HG02870 (cell line): Measurements from ENCODE around the gene ZNF335.
"Not testable (repeated sequence)": the region's sequence is repeated elsewhere in the genome, so short reads cannot be mapped to it uniquely, and the experiment has no call there.

Experiments used
- ATAC-seq: cut with Tn5 transposase; IDR thresholded peaks from one replicate; pipeline ENCODE4 v1.9.1; 2021; ENCODE audit warnings: mild to moderate bottlenecking, moderate library complexity; ENCODE audit not compliant: unreplicated experiment

Gene ZNF335

DNA sequence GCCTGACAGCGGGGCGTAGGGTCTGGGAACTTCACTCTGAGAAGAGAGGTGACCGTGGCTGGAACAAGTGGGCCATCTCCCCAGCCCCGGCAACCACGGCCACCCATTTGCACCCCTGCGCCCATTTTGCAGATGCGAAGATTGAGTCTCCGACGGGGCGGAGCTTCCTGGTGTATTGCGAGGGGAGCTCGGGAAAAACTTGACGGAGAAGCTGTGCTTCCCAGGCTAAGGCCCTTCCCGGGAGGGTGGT is 653 bp downstream of the ZNF335 start:
- ATAC-seq = peak; percentile 18

DNA sequence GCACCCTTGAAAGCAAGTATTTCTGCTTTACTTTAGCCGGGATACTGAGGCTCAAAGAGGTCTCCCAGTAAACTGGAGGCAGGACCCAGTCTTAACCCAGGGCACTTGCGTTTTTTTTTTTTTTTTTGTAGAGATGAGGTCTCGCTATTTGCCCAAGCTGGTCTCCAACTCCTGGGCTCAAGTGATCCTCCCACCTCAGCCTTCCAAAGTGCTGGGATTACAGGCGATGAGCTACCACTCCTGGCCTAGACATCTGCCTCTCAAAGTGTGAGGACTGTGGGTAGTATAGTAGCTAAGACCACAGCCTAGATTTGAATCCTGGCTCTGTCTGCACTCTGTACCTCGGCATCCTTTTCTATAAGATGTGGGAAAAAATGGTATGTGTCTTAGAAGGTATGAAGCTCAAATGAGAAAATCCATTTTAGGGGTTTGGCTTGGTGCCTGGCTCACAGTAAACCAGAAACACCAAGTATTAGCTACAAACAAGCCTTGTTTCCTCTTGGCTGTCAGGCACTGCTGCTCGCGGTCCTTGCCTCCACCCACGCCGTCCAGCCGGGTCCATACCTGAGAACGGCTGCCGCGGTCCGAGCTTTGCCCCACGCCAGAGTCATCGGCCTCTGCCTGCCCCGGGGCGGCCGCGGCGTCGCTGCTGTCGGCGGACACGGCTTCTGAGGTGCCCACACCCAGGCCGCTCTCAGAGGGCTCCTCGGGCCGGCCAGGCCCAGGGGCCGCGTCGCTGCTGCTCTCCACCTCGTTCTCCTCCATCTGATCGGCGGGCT is 1.2 kb downstream of the ZNF335 start:
- no peak for ATAC-seq

DNA sequence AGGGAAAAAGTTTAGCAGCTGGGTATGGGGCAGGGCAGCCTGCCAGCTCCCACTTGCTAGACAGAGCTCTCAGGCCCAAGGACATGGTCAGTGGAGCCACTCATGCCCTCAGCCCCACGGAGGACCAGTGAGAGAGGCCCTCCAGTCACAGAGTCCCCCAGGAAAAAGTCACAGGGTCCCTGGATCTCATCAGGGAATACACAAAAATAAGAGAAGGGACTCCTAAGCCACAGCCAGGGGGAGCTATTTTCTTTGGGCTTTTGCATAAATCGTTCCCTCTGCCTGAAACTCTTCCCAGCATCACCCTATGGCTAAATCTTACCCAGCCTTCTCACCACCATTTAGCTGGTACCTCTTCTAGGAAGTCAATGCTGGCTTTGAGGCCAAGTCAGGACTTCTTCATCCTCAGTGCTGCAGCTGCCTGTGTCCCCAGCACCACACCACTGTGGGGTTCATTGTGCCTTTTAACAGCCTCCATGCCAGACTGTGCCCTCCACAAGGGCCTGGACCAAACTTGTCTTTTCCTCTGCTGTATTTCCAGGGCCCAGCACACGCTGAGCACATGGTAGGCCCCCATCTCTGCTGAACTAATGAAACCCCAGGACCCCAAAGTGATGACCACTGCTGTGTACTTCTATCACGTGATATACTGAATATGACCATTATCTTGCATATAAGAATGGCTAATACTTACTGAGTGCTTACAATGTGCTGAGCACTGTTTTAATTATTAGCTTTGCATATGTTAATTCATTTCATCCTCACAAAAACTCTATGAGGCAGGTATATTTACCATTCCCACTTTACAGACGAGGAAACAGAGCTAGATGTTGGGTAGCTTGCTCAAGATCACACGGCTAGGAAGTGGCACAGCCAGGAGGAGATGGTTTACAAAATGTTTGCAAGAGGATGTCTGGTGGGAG is 2.0 kb downstream of the ZNF335 start:
- ATAC-seq = no peak

DNA sequence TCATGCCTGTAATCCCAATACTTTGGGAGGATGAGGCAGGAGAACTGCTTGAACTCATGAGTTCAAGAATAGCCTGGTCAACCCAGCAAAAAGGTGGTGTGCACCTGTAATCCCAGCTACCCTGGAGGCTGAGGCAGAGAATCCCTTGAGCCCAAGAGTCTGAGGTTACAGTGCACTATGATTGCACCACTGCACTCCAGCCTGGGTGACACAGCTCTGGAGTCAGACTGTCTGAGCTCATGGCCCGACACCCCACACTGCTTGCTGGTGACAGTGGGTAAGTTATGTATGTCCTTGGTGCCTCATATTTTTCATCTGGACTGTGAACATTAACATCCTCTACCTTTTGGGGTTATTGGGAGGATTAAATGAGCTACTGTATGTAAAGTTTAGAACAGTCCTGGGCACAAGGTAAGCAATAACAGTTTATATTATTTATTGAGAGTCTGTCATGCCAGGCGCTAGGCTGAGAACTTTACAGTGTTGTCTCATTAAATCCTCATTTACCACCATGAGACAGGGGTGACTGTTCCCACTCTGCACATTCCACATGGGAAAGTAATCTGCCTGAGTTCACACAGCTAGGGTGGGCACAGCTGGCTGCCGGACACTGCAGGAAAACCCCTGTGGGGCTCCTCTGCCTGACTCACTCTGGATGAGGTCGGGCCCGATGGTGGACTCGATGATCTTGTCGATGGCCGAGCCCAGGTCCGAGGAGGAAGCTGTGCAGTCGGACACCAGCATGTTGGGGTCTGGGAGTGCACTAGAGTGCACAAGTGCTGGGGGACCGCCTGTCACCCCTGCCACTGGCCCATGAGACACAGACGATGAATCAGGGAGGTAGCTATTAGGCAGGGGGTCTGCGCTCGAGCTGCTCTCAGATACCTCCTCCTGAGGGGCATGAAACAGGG is 2.9 kb downstream of the ZNF335 start:
- no peak for ATAC-seq

DNA sequence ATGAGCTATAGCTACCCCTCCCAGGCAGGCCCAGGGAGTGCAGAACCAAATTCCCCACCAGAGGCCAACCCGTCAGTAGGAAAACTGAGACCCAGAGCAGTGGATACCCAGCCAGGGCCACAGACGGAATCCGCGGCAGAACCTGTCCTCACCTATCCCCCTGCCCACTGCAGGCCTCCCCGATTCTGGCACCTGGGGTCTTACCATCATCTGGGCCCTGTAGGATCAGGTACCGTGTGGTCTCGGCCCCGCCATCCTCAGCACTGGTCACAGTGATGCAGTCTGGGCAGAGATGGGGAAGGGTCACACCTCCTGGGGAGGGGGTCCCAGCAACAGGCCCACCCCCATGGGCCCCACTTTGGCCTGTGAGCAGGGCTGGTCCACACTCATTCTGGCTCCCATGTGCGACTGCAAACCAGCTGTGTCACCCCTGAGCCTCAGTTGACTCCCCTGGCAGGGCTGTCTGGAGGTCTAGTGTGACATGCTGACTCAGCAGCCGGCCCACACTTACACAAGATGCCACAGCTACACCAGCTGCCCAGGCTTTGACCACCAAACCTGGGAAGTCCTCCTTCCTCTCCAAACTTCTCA is 3.8 kb downstream of the ZNF335 start:
- no peak for ATAC-seq

DNA sequence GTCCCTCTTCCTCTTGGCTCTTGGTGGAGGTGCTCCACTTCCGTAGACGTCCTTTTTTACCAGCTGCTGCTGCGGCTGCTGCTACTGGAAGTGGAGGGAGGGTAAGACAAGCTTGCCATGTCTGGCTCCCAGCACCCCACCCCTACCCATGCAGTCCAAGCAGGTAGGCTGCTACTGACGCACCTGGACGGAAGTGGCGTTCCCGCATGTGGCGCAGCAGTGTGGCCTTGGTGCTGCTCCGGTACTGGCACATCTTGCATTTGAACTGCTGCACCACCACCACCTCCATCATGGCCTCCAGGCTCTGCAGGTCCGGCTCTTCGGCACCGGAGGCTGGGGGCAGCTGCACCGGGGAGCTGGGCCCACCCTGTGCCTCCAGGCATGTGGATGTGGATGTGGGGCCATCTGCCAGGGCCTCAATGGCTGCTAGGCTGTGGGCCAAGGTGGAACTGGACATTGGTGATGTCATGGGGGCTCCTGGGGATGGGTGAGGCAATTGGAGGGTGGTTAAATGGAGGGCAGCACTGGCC is 4.4 kb downstream of the ZNF335 start:
- no peak for ATAC-seq

DNA sequence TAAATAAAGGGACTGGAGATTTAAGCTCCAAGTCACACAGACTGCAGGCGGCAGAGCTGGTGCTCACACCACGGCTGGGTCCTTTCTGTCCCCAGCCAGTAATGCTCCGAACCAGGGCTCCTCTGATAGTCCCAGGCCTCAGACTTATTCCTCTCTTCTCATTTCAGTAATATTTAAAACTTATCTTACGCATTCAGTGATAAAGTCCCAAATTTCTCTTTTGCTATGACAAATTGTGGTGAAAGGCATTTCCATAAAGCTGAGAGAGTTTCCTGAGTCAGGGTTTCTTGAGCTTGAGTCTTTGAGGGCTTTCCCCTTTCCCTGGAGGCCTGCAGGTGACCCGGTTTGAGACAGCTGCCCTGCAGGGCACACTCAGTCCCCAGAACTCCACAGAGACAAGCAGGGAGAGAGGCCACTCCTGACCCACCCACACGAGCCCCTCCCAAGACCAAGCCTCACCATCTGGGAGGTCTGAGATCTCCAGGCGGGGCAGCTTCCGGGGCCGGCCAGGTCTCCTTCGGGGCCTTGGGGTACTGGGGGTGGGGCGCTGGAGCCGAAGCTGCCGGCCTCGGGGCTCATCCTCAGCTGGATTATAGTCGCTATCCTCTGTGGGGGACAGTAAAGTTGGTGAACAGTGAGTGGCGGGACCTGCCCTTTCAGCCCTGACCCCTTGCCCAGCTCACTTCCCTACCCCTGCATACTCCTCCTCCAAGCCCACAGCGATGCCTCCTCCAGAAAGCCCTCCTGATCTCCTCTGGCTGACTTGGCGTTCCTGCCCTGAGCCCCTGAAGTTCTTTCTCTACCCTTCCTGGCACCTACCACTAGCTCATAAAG is 6.6 kb downstream of the ZNF335 start:
- ATAC-seq = no peak

DNA sequence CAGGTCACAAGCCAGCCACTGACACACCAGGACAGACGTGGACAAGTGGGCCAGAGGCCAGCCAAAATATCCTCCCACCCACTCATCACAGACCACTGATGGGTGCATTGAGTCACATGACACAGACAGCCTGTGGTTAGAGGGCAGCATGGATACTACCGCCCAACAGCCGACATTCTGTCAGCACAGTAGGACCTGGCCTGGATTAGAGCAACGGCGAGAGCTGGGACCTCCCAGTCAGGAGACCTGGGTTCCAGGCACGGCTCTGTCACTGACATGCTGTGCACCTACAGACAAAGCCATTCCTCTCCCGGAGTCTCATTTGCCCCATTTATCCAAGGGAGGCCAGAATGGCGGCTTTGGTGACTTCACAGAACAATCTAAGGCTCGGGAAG is 8.0 kb downstream of the ZNF335 start:
- ATAC-seq = no peak

DNA sequence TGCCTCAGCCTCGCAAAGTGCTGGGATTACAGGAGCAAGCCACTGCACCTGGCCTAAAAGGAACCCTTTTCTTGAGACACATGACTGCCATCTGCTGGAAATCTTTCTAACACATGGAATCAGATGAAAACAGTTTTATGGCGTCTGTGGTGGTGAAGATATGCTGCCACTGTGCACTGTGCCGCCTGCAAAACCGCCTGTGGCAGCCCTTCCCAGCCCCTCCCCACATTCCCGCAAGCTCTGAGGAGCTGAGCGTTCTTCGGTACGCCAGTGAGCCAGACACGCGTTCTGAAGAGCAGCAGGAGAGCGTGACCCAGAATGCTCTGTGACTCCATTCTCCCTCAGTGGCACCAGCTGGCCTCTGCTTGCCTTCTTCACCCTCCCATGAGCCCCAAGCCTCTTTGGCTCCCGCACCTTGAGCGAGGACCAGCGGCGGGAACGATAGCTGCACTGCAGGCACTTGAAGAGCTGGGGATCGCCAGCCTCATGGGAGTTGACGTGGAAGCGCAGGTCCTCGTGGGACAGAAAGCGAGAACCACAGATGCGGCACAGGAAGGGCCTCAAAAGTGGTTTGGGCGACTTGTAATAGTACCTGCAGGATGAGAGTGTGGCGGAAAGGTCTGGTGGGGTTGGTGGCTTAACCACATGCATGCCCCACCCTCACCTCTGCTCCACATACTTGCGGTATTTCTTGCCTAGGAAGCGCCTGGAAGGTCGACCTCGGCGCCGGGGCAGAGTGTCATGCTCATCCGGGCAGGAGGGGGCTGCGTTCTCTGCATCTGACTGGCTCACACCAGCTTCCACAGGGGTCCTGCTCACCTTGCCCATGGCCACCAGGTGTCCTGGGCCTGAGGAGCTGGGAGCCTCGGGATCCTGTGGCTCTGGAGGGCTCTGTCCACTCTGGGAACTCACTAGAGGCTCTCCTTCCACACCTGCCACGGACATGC is 8.7 kb downstream of the ZNF335 start:
- no peak for ATAC-seq

DNA sequence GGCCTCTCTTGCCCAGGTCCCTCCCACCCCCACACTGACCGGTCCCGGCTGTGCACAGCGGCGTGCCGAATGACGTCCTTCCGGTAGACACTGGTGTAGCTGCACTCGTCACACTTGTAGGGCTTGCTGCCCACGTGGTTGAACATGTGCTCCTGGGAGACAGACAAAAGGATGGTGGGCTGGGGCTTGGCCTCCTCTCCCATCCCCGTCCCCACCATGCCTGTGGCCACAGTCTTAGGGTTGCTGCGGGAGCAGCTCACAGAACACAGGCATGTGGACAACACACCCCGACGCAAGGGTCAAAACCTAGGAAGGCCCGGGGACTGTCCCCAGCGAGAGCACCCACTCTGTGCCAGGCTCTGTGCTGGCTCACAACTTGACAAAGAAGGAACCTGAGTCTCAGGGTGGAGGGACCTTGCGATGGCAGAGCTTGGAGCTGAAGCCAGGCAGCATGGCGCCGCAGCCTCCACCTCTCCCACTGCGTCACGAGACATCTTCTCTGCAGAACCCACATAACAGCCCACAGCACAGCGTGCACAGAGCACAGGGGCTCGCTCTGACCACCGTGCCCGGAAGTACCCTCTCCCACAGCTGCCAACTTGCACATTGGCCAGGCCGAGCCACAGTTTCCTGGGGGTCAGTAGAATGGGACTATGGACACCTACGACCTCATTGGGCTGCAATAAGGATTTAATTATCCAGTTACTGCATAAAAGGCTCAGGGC is 9.8 kb downstream of the ZNF335 start:
- ATAC-seq = no peak

DNA sequence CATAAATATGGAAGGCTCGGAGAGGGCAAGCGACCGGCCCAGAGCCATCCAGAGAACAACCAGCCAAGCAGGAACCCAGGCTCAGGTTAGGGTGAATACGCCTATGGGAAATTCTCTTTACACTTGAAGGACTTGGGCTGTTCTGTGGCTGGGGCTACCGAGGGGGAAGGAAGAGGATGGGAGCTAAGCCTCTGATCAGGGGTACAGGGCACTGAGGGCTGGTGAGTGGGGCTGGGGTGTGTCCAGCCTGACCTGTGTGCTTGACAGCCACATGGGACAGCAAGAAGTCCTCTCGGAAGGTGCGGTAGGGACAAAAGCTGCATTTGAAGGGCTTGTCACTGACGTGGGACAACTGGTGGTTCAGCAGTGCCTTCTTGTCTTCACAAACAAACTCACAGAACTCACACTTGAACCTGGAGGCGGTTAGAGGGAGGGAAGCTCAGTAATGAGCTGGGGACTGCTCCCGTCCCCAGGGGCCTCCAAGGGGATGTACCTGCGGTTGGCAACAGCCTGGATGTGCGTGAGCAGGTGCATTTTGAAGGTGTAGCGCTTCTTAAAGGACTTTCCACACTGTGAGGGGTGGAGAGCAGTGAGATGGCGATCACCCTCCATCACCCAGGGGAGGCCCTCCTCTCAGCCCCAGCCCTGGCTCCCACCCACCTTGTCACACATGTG is 11.9 kb downstream of the ZNF335 start:
- no peak for ATAC-seq

DNA sequence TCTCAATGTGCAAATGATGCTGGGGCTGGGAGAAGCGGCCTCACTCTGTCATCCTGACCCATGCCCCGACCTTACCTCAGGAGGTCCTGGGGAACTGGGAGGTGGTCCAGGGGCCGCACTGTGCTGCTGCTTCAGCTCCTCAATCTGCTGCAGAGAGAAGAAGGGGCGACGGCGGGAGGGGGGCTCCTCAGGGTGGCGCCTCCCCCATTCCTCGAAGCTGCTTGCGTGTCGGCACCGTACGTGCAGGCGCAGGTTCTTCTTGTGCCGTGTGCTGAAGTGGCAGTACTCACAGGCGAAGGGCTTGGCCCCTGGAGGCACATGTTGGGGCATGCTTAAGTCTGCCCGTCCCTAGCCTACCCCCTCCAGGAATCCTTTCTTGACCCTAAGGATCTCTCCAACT is 12.9 kb downstream of the ZNF335 start:
- no peak for ATAC-seq

DNA sequence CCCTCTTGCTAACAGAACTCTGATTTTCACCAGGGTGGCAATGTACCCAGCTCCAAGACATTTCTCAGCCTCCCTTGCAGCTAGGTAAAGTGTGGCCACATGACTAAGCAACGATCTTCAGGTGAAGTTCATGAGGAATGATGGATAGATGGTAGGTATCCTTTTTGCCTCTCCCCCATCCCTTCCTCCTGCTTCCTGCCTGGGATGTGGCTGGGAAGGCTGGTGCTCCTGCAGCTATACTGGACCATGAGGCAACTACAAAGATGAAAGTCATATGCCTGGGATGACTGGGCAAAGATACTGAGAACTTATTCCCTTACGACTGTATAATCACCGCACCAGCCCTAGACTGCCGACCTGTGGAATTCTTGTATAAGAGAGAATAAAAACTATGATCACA is 13.4 kb downstream of the ZNF335 start:
- no peak for ATAC-seq

DNA sequence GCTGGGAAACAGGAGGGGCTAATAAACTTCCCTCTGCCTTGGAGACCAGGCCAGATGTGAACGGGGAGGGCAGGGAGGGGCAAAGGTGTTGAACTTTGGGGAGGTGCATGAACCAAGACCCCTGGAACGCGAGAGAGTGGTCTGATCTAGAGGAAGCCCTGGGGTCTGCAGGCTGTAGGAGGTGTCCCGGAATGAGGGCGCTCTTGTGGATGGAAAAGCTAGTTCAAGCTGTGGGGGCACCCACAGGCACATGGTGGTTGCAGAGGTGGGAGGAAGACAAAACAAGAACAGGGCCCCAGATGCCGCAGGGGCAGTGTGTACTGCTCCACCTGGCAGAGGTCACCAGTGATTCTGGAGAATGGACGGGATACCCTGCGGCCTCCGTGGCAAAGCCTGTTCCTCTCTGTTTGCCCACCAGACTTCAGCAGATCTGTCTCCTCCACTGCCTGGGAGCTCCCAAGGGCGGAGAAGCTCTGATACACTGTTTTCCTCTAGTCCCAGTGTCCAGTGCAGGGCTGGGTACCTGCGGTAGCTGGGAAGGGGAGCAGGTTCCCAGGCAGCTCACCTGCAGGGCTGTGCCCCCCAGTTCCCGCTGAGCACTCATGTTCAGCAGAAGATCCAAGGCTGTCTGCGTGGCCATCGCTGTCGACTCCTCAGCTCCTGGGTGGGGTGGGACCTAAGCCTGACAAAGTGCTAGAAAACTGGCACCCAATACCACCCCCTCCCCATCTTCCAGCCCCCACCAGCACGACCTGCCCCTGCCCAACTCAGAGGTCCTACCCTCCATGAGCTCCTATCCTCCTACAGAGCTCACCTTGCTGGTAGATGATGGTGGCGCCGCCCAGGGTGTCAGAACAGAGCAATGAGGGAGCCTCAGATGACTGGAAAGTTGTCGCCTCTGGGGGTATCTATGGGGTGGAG is 14.7 kb downstream of the ZNF335 start:
- ATAC-seq = no peak

DNA sequence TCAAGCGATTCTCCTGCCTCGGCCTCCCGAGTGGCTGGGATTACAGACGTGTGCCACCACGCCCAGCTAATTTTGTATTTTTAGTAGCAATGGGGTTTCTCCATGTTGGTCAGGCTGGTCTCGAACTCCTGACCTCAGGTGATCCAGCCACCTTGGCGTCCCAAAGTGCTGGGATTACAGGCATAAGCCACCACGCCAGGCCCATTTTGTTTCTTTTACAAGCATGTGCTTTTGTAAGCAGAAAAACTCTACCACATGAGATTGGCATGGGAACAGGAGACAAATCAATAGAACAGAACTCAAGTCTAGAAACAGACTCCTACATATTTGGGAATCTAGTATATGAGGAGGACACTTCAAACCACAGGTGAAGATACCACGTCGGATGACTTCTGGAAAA is 15.7 kb downstream of the ZNF335 start:
- ATAC-seq = not testable (repeated sequence)

DNA sequence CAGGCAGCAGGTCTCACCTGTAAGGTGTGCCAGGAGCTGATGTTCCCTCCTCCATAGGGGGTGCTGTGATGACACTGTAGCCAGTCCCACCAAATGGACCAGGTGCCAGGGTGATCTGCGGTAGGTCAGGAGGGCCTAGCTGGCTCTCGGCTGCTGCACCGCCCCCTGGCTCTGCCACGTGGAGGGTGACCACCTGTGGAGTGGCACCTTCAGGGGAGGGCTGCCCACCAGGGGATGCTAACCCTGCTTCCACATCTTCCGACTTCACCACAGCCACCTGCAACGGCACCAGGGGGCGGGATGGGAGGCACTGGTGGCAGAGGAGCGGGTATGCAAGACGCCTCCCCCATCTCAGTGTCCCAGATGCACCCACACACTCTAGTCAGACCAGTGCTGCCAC is 18.3 kb downstream of the ZNF335 start:
- ATAC-seq = no peak

DNA sequence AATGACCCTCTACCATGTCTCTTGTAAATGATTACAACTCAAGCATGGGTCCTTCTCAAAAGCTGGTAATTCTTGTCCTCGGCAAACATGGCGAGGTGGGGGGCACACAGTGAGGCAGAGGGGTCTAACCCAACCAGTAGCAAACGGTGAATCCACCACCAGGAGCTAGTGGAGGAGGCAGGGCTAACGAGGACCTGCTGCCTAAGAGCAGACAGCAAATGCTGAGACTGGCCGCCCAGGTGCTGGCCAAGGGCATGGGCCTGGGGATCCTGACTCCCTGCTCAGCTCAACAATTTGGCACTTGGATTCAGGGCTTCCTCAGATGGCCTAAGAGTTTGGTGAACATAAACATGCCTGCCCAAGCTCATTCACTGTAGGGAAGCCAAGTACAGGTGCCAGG is 19.1 kb downstream of the ZNF335 start:
- no peak for ATAC-seq
